ENCODE measurements around the gene DGKG.
A peak's percentile ranks its signal among the peaks of the same experiment; 100 is the strongest.

The DGKG gene

GRCh38 chr3:186382217-186382885, 20.3 kb upstream of the DGKG start:
- Histone ChIP-seq H3K18ac (ENCODE audit: low read length) (no peak overlapping the region), H3K4ac (ENCODE audit: low read depth, low read length) (no peak overlapping the region), H3K56ac (ENCODE audit: low read length) (no peak overlapping the region), H3K4me3 (ENCODE audit: low read length) (no peak overlapping the region), H2AK5ac (ENCODE audit: low read length) (no peak overlapping the region), H3K27me3 (ENCODE audit: insufficient read depth, low read length, poor library complexity) (no peaks in the 10 kb centered on the region), H4K8ac (ENCODE audit: low read depth, low read length) (no peak overlapping the region), H3K9ac (ENCODE audit: low read length) (no peak overlapping the region), H3K23ac (ENCODE audit: low read length) (no peak overlapping the region), H3K27ac (ENCODE audit: low read depth, low read length) (no peak overlapping the region), H3K36me3 (ENCODE audit: control insufficient read depth, insufficient read depth, low read length) (no peaks in the 10 kb centered on the region), H2BK15ac (replicated peaks; ENCODE audit: low read depth) (no peak overlapping the region), H4K5ac (ENCODE audit: low read length) (no peak overlapping the region), H3K79me2 (ENCODE audit: control insufficient read depth, insufficient read depth, low read length) (no peaks in the 10 kb centered on the region), H2BK5ac (ENCODE audit: low read length) (no peak overlapping the region), H3K4me1 (ENCODE audit: control insufficient read depth, low read depth, low read length) (peaks cover 10% of the 10 kb centered on the region), H3K4me2 (ENCODE audit: low read length) (no peak overlapping the region), H3K79me1 (ENCODE audit: low read length) (no peaks in the 10 kb centered on the region), H2BK120ac (ENCODE audit: low read depth, low read length) (no peak overlapping the region)
- peak; percentile 63 for DNase-seq
- WGBS (ENCODE audit: extremely low coverage, insufficient coverage, low lambda C conversion rate): no CpG with 5 or more reads among the region's 6 CpGs

GRCh38 chr3:186381424-186382216, 19.6 kb upstream of the DGKG start:
- Histone ChIP-seq H3K18ac (ENCODE audit: low read length) (no peak overlapping the region), H3K56ac (ENCODE audit: low read length) (no peak overlapping the region), H3K9ac (ENCODE audit: low read length) (no peak overlapping the region), H4K8ac (ENCODE audit: low read depth, low read length) (no peak overlapping the region), H3K23ac (ENCODE audit: low read length) (no peak overlapping the region), H4K5ac (ENCODE audit: low read length) (no peak overlapping the region), H3K27me3 (ENCODE audit: insufficient read depth, low read length, poor library complexity) (no peaks in the 10 kb centered on the region), H3K79me1 (ENCODE audit: low read length) (no peaks in the 10 kb centered on the region), H3K4ac (ENCODE audit: low read depth, low read length) (no peak overlapping the region), H2AK5ac (ENCODE audit: low read length) (no peak overlapping the region), H3K27ac (ENCODE audit: low read depth, low read length) (no peak overlapping the region), H3K4me2 (ENCODE audit: low read length) (no peak overlapping the region), H2BK120ac (ENCODE audit: low read depth, low read length) (no peak overlapping the region), H3K36me3 (ENCODE audit: control insufficient read depth, insufficient read depth, low read length) (no peaks in the 10 kb centered on the region), H3K4me1 (ENCODE audit: control insufficient read depth, low read depth, low read length) (peaks cover 10% of the 10 kb centered on the region), H3K4me3 (ENCODE audit: low read length) (no peak overlapping the region), H3K79me2 (ENCODE audit: control insufficient read depth, insufficient read depth, low read length) (no peaks in the 10 kb centered on the region), H2BK5ac (ENCODE audit: low read length) (no peak overlapping the region), H2BK15ac (replicated peaks; ENCODE audit: low read depth) (no peak overlapping the region)
- no peak for DNase-seq
- no CpG with 5 or more reads among the region's 10 CpGs for WGBS (ENCODE audit: extremely low coverage, insufficient coverage, low lambda C conversion rate)

GRCh38 chr3:186380622-186381380, 18.8 kb upstream of the DGKG start:
- H3K27ac ChIP-seq (ENCODE audit: low read depth, low read length): no peak overlapping the region
- H3K4me3 ChIP-seq (ENCODE audit: low read length): no peak overlapping the region
- no CpG with 5 or more reads among the region's 8 CpGs for WGBS (ENCODE audit: extremely low coverage, insufficient coverage, low lambda C conversion rate)

GRCh38 chr3:186375443-186375842, 13.4 kb upstream of the DGKG start:
- peaks cover 2% of the 10 kb centered on the region for H3K27me3 ChIP-seq (ENCODE audit: insufficient read depth, low read length, poor library complexity)
- H2BK5ac ChIP-seq (ENCODE audit: low read length): no peak overlapping the region
- H3K4me2 ChIP-seq (ENCODE audit: low read length): no peak overlapping the region
- no peak overlapping the region for H4K5ac ChIP-seq (ENCODE audit: low read length)
- H3K23ac ChIP-seq (ENCODE audit: low read length): no peak overlapping the region
- no peak overlapping the region for H3K4ac ChIP-seq (ENCODE audit: low read depth, low read length)
- no peak overlapping the region for H3K9ac ChIP-seq (ENCODE audit: low read length)
- no CpG with 5 or more reads among the region's 2 CpGs for WGBS (ENCODE audit: extremely low coverage, insufficient coverage, low lambda C conversion rate)
- no peak overlapping the region for H3K18ac ChIP-seq (ENCODE audit: low read length)
- no peaks in the 10 kb centered on the region for H3K4me1 ChIP-seq (ENCODE audit: control insufficient read depth, low read depth, low read length)
- H3K36me3 ChIP-seq (ENCODE audit: control insufficient read depth, insufficient read depth, low read length): no peaks in the 10 kb centered on the region
- H4K8ac ChIP-seq (ENCODE audit: low read depth, low read length): no peak overlapping the region
- H3K56ac ChIP-seq (ENCODE audit: low read length): no peak overlapping the region
- DNase-seq: no peak
- H3K27ac ChIP-seq (ENCODE audit: low read depth, low read length): no peak overlapping the region
- H2BK120ac ChIP-seq (ENCODE audit: low read depth, low read length): no peak overlapping the region
- H3K79me2 ChIP-seq (ENCODE audit: control insufficient read depth, insufficient read depth, low read length): no peaks in the 10 kb centered on the region
- no peak overlapping the region for H2AK5ac ChIP-seq (ENCODE audit: low read length)
- no peak overlapping the region for H3K4me3 ChIP-seq (ENCODE audit: low read length)
- no peaks in the 10 kb centered on the region for H3K79me1 ChIP-seq (ENCODE audit: low read length)
- H2BK15ac ChIP-seq (replicated peaks; ENCODE audit: low read depth): no peak overlapping the region

More at GRCh38 chr3:186380622-186381380, 18.8 kb upstream of the DGKG start:
- peaks cover 10% of the 10 kb centered on the region for H3K4me1 ChIP-seq (ENCODE audit: control insufficient read depth, low read depth, low read length)
- no peak overlapping the region for H4K8ac ChIP-seq (ENCODE audit: low read depth, low read length)
- H3K18ac ChIP-seq (ENCODE audit: low read length): no peak overlapping the region
- H3K79me2 ChIP-seq (ENCODE audit: control insufficient read depth, insufficient read depth, low read length): no peaks in the 10 kb centered on the region
- H3K79me1 ChIP-seq (ENCODE audit: low read length): no peaks in the 10 kb centered on the region
- no peak overlapping the region for H2BK15ac ChIP-seq (replicated peaks; ENCODE audit: low read depth)
- H3K56ac ChIP-seq (ENCODE audit: low read length): no peak overlapping the region
- no peak overlapping the region for H2BK120ac ChIP-seq (ENCODE audit: low read depth, low read length)
- no peak overlapping the region for H3K23ac ChIP-seq (ENCODE audit: low read length)
- no peaks in the 10 kb centered on the region for H3K27me3 ChIP-seq (ENCODE audit: insufficient read depth, low read length, poor library complexity)
- no peaks in the 10 kb centered on the region for H3K36me3 ChIP-seq (ENCODE audit: control insufficient read depth, insufficient read depth, low read length)
- H4K5ac ChIP-seq (ENCODE audit: low read length): no peak overlapping the region
- H3K4me2 ChIP-seq (ENCODE audit: low read length): no peak overlapping the region
- DNase-seq: no peak
- H3K9ac ChIP-seq (ENCODE audit: low read length): no peak overlapping the region
- H3K4ac ChIP-seq (ENCODE audit: low read depth, low read length): no peak overlapping the region
- H2BK5ac ChIP-seq (ENCODE audit: low read length): no peak overlapping the region
- no peak overlapping the region for H2AK5ac ChIP-seq (ENCODE audit: low read length)

- H3K9ac ChIP-seq (ENCODE audit: low read length): no peak overlapping the region
- H2AK5ac ChIP-seq (ENCODE audit: low read length): no peak overlapping the region
- no peaks in the 10 kb centered on the region for H3K79me1 ChIP-seq (ENCODE audit: low read length)
- no peak overlapping the region for H3K4me3 ChIP-seq (ENCODE audit: low read length)
- H3K4me2 ChIP-seq (ENCODE audit: low read length): no peak overlapping the region
- no peak overlapping the region for H4K5ac ChIP-seq (ENCODE audit: low read length)
- no peak overlapping the region for H4K8ac ChIP-seq (ENCODE audit: low read depth, low read length)
- H2BK15ac ChIP-seq (replicated peaks; ENCODE audit: low read depth): no peak overlapping the region
- H3K36me3 ChIP-seq (ENCODE audit: control insufficient read depth, insufficient read depth, low read length): no peaks in the 10 kb centered on the region
- H3K23ac ChIP-seq (ENCODE audit: low read length): no peak overlapping the region
- H3K79me2 ChIP-seq (ENCODE audit: control insufficient read depth, insufficient read depth, low read length): no peaks in the 10 kb centered on the region
- no peak overlapping the region for H3K4ac ChIP-seq (ENCODE audit: low read depth, low read length)
- H2BK120ac ChIP-seq (ENCODE audit: low read depth, low read length): no peak overlapping the region
- no peak overlapping the region for H2BK5ac ChIP-seq (ENCODE audit: low read length)
- H3K56ac ChIP-seq (ENCODE audit: low read length): no peak overlapping the region
- no peak for DNase-seq
- H3K4me1 ChIP-seq (ENCODE audit: control insufficient read depth, low read depth, low read length): no peaks in the 10 kb centered on the region
- H3K18ac ChIP-seq (ENCODE audit: low read length): no peak overlapping the region
- H3K27me3 ChIP-seq (ENCODE audit: insufficient read depth, low read length, poor library complexity): peaks cover 2% of the 10 kb centered on the region
- H3K27ac ChIP-seq (ENCODE audit: low read depth, low read length): no peak overlapping the region
- no CpG with 5 or more reads among the region's 4 CpGs for WGBS (ENCODE audit: extremely low coverage, insufficient coverage, low lambda C conversion rate)
Measured at GRCh38 chr3:186374376-186374775, 12.3 kb upstream of the DGKG start.
